HEK293T (cell line): ENCODE data around the gene IKBKE.

Source experiments
- CTCF ChIA-PET: fragments of 350-600 bp; formaldehyde crosslinking; extraction: SDS; loops from one replicate; lab custom pipeline; 2021; ENCODE audit warnings: antibody characterized with exemption, inconsistent platforms; lab: Yijun Ruan, JAX
- POLR2A ChIA-PET: fragments of 350-600 bp; formaldehyde crosslinking; extraction: SDS; loops from one replicate; lab custom pipeline; 2020; ENCODE audit warnings: antibody characterized with exemption, inconsistent platforms; lab: Yijun Ruan, JAX
- DNase-seq: peaks from one replicate; pipeline ENCODE4 v3.0.0; 2012; ENCODE audit warnings: mixed read lengths; ENCODE audit errors: extremely low spot score
- ARNT ChIP-seq: fragments of 450-650 bp; IDR thresholded peaks from 2 replicates; pipeline ENCODE4 v1.6.1; 2017; ENCODE audit warnings: mild to moderate bottlenecking
- BHLHE40 ChIP-seq: fragments of 450-650 bp; IDR thresholded peaks from 2 replicates; pipeline ENCODE4 v1.6.1; 2016; ENCODE audit warnings: mild to moderate bottlenecking, moderate library complexity, borderline replicate concordance
- CTBP1 ChIP-seq: fragments of 450-650 bp; IDR thresholded peaks from 2 replicates; pipeline ENCODE4 v1.6.1; 2016; ENCODE audit warnings: borderline replicate concordance
- ELF4 ChIP-seq: fragments of 450-650 bp; IDR thresholded peaks from 2 replicates; pipeline ENCODE4 v1.6.1; 2017; ENCODE audit warnings: antibody characterized with exemption
- FOXA1 ChIP-seq: fragments of 450-650 bp; IDR thresholded peaks from 2 replicates; pipeline ENCODE4 v1.6.1; 2016; ENCODE audit warnings: mild to moderate bottlenecking
- FOXK2 ChIP-seq: fragments of 450-650 bp; IDR thresholded peaks from 2 replicates; pipeline ENCODE4 v1.6.1; 2016; ENCODE audit warnings: mild to moderate bottlenecking
- FOXM1 ChIP-seq: fragments of 450-650 bp; IDR thresholded peaks from 2 replicates; pipeline ENCODE4 v1.6.1; 2017; ENCODE audit warnings: mild to moderate bottlenecking, borderline replicate concordance
- HDGF ChIP-seq: fragments of 450-650 bp; IDR thresholded peaks from 2 replicates; pipeline ENCODE4 v1.6.1; 2017; ENCODE audit warnings: antibody characterized with exemption, borderline replicate concordance
- L3MBTL2 ChIP-seq: fragments of 450-650 bp; conservative IDR thresholded peaks from 2 replicates; pipeline ENCODE4 v1.6.1; 2016; ENCODE audit warnings: mild to moderate bottlenecking
- LEF1 ChIP-seq: fragments of 450-650 bp; IDR thresholded peaks from 2 replicates; pipeline ENCODE4 v1.6.1; 2017; ENCODE audit warnings: mild to moderate bottlenecking, borderline replicate concordance
- NFRKB ChIP-seq: fragments of 450-650 bp; IDR thresholded peaks from 2 replicates; pipeline ENCODE4 v1.6.1; 2016; ENCODE audit warnings: mild to moderate bottlenecking, moderate library complexity
- SP1 ChIP-seq: fragments of 450-650 bp; IDR thresholded peaks from 2 replicates; pipeline ENCODE4 v1.6.1; 2017
- SUZ12 ChIP-seq: fragments of 450-650 bp; IDR thresholded peaks from 2 replicates; pipeline ENCODE4 v1.6.1; 2016; ENCODE audit warnings: mild to moderate bottlenecking
- TARDBP ChIP-seq: fragments of 450-650 bp; IDR thresholded peaks from 2 replicates; pipeline ENCODE4 v1.6.1; 2016
- ZNF384 ChIP-seq: fragments of 450-650 bp; IDR thresholded peaks from 2 replicates; pipeline ENCODE4 v1.6.1; 2016
- TF ChIP-seq, protein P1 (sequence below): fragments of 450-650 bp; IDR thresholded peaks from 2 replicates; pipeline ENCODE4 v1.6.1; 2016

The IKBKE gene

DNA sequence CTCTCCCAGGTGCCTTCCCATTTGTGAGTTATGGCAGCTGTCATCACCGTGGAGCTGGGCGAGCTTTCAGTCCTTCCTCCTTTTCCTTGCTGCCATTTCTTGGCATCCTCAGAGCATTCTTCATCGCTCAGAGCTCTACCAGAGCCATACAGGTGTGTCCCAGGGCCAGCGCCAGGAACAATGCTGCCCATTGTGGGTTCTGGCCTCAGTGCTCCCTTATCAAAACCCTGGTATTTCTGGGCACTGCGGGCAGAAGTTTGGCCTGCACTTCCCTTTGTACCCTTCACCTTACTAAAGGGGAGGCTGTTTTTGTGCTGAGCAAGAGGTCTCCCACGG, 65.5 kb downstream of the IKBKE start:
- no peak for TF ChIP-seq TARDBP
- no peak for TF ChIP-seq HDGF
- TF ChIP-seq SP1 = no peak
- ChIA-PET POLR2A (no interaction called here), CTCF (interaction anchor here (2.8 kb wide), 1 partner anchor 10 kb away, joined by 14 read pairs; no protein-coding TSS in a partner anchor)
- no peak for DNase-seq

DNA sequence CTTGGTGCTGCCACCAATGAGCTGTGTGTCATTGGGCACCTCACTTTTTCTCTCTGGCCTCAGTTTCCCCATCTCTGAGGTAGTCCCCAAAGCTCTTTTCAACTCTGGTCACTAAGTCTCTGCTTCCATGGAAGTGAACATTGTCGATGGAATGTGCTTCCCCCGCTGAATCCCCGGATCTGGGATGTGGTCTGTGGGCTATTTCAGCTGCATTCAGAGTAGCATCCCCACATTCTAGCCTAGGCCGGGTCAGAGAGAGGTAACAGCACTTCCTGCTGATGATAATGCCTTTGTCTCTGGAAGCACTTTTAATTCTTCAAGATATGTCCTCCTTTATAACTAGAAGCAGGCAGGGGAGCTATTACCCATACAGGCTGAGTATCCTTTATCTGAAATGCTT, 66.9 kb downstream of the IKBKE start:
- no peak for DNase-seq
- ChIA-PET CTCF (interaction anchor here (0.9 kb wide), 1 partner anchor 8 kb away, joined by 3 read pairs; no protein-coding TSS in a partner anchor), POLR2A (no interaction called here)
- TF ChIP-seq BHLHE40 (no peak), ARNT (no peak), FOXA1 (no peak), HDGF (no peak), L3MBTL2 (no peak), CTBP1 (no peak), FOXK2 (no peak), TARDBP (no peak), FOXM1 (no peak), LEF1 (no peak), SUZ12 (no peak), ZNF384 (no peak), ELF4 (no peak), SP1 (no peak)
- TF ChIP-seq, protein P1, sequence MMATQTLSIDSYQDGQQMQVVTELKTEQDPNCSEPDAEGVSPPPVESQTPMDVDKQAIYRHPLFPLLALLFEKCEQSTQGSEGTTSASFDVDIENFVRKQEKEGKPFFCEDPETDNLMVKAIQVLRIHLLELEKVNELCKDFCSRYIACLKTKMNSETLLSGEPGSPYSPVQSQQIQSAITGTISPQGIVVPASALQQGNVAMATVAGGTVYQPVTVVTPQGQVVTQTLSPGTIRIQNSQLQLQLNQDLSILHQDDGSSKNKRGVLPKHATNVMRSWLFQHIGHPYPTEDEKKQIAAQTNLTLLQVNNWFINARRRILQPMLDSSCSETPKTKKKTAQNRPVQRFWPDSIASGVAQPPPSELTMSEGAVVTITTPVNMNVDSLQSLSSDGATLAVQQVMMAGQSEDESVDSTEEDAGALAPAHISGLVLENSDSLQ = no peak

GRCh38 chr1:206538086-206538770, 68.0 kb downstream of the IKBKE start:
- ChIA-PET CTCF (interaction anchor here (1.1 kb wide), 1 partner anchor 59 kb away, joined by 4 read pairs; no protein-coding TSS in a partner anchor), POLR2A (no interaction called here)
- no peak for TF ChIP-seq SUZ12
- no peak for TF ChIP-seq TARDBP
- no peak for TF ChIP-seq FOXA1
- TF ChIP-seq BHLHE40 = no peak
- no peak for TF ChIP-seq ZNF384
- no peak for TF ChIP-seq NFRKB
- no peak for TF ChIP-seq L3MBTL2
- TF ChIP-seq FOXM1 = no peak
- no peak for TF ChIP-seq SP1
- no peak for TF ChIP-seq CTBP1
- TF ChIP-seq ELF4 = no peak
- TF ChIP-seq, protein P1 = no peak
- TF ChIP-seq ARNT = no peak
- TF ChIP-seq FOXK2 = no peak
- no peak for TF ChIP-seq LEF1
- no peak for TF ChIP-seq HDGF
- no peak for DNase-seq

DNA sequence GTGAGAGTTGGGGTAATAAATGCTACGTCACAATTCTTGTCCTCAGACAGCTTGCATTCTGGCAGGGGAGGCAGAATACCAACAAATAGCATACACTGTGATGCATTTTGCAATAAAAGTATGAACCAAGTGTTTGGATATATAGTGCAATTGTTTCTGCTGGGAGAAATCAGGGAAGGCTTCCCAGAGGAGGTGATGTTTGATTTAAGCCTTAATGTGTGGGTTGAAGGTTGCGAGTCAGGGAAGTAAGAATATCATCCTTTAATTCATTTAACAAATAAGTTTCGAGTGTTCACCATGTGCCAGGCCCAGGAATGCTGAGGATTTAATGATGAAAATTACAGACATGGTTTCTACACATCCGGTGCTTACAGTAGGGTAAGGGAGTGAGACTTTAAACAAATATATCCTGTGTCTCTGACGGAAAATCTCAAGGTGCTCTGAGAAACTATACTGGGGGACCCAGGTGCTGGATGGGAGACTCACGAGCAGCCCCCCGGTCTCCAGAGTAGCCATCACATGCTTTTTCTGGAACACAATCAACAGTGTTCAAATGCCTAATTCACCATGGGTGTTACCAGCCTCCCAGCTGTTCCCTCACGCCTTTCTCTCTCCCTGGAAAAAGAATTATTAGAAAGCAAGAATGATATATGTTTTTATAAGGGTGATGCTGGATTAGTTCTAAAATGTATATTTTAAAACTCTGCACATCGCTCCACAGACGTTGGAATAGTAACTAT, 68.8 kb downstream of the IKBKE start:
- ChIA-PET POLR2A (no interaction called here), CTCF (interaction anchor here (1.1 kb wide), 1 partner anchor 60 kb away, joined by 4 read pairs; no protein-coding TSS in a partner anchor)
- TF ChIP-seq ARNT (no peak), FOXM1 (no peak), BHLHE40 (no peak), ZNF384 (no peak), SP1 (no peak), FOXK2 (no peak), CTBP1 (no peak), HDGF (no peak), LEF1 (no peak), TARDBP (no peak), FOXA1 (no peak), NFRKB (no peak), L3MBTL2 (no peak)
- TF ChIP-seq, protein P1 = no peak
- no peak for DNase-seq

DNA sequence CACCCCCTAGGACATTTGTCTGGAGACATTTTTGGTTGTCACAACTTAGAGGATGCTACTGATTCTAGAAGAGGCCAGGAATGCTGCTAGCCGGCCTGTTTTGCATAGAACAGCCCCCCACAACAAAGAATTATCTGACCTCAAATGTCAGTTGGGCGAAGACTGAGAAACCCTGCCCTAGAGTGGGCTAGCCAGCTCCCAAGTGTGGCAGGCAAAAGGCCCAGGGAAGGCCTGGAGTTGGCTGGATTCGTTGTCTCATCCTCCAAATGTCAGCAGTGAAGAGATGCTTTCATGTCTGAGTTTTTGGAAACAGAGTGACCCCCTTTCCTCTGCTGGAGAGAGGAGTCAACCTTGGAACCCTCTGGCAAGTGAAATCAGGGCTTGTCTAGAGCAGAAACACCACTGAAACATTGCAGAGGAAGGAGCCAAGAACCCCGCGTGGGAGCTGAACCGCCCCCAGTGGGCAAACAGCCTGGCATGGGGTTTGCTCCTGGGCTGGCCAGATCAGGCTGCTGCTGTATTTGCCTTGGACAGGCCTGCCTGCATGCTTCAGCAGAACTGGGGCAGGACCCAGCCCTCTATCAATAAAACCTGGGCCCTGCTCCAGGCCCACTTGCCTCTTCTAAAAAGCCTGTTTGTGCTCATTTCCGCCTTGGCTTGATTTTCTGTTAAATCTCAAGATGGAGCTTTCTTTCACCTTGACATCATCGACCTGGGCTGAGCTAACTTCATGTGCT, 69.9 kb downstream of the IKBKE start:
- ChIA-PET CTCF (interaction anchor here (0.6 to 1.1 kb wide), 3 partner anchors 28 to 67 kb away, joined by 3 to 5 read pairs (median 5); no protein-coding TSS in a partner anchor), POLR2A (no interaction called here)
- no peak for DNase-seq
- no peak for TF ChIP-seq HDGF
- no peak for TF ChIP-seq NFRKB
- no peak for TF ChIP-seq FOXM1
- no peak for TF ChIP-seq L3MBTL2
- no peak for TF ChIP-seq LEF1
- TF ChIP-seq FOXK2 = no peak
- no peak for TF ChIP-seq FOXA1
- TF ChIP-seq SP1 = no peak
- TF ChIP-seq BHLHE40 = no peak
- TF ChIP-seq ZNF384 = no peak
- no peak for TF ChIP-seq SUZ12
- no peak for TF ChIP-seq ELF4
- TF ChIP-seq, protein P1 = no peak
- no peak for TF ChIP-seq ARNT
